Ovary (tissue), 3 donors: ENCODE data around the gene CRADD.

Experiments used
- EP300 ChIP-seq: sonication (generic); formaldehyde crosslinking; IDR thresholded peaks from one replicate; pipeline ENCODE4 v1.6.1; 2017; ENCODE audit warnings: antibody characterized with exemption
- TF ChIP-seq, protein P1 (sequence below), 3 donors: fragments of 450-650 bp in 2 of 3; fragments of 200-600 bp in 1 of 3; IDR thresholded peaks; one replicate each; pipeline versions ENCODE4 v1.5.1 to v1.8.0; 2016 to 2022; ENCODE audit warnings: antibody characterized with exemption in 3 of 3, mild to moderate bottlenecking in 1 of 3
- donor health status: DM: no; HTN: no; CAD: no.

DNA sequence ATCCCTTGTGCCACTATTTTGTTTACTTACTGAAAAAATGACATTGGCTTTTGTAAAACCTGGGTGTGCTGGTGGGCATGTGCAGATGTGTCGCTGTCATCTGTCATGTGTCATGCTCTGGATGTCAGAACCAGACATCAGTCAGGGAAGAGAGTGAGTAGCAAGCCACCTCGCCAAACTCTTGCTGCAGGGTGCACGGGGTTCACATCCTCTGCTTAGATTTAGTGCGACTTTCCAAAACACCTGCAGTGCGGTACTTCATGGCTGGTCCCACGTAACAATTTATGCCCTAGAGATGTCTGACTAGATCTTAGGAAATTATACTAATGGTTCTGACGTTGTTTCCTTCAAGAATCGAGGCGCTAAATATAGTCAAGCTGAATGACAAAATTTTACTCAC lies 106.7 kb downstream of the CRADD start:
- TF ChIP-seq, protein P1, sequence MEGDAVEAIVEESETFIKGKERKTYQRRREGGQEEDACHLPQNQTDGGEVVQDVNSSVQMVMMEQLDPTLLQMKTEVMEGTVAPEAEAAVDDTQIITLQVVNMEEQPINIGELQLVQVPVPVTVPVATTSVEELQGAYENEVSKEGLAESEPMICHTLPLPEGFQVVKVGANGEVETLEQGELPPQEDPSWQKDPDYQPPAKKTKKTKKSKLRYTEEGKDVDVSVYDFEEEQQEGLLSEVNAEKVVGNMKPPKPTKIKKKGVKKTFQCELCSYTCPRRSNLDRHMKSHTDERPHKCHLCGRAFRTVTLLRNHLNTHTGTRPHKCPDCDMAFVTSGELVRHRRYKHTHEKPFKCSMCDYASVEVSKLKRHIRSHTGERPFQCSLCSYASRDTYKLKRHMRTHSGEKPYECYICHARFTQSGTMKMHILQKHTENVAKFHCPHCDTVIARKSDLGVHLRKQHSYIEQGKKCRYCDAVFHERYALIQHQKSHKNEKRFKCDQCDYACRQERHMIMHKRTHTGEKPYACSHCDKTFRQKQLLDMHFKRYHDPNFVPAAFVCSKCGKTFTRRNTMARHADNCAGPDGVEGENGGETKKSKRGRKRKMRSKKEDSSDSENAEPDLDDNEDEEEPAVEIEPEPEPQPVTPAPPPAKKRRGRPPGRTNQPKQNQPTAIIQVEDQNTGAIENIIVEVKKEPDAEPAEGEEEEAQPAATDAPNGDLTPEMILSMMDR (IDR thresholded peaks at IDR 0.05), result no peak
- TF ChIP-seq EP300, result no peak
